ENCODE data around the gene GLT8D2. TPM values are rescaled to one million over a fixed set of nuclear protein-coding genes. Genes with fewer than 3 reads are reported as not detected.
"Not testable (repeated sequence)": the region's sequence is repeated elsewhere in the genome, so short reads cannot be mapped to it uniquely, and the experiment has no call there.

Gene GLT8D2
- total RNA-seq, 1 donor from 2014 or later, result 45.4 TPM

- no peak overlapping the region for H3K27ac Mint-ChIP-seq (ENCODE audit: unreplicated experiment)
- peaks cover 9% of the 10 kb centered on the region for H3K36me3 Mint-ChIP-seq (ENCODE audit: unreplicated experiment)
- no peak overlapping the region for H3K4me3 Mint-ChIP-seq (ENCODE audit: unreplicated experiment)
- TF ChIP-seq CTCF (IDR thresholded peaks at IDR 0.05), result no peak
- no peak for DNase-seq (ENCODE audit: extremely low spot score, unreplicated experiment)
- peaks cover 5% of the 10 kb centered on the region for H3K9me3 Mint-ChIP-seq (ENCODE audit: unreplicated experiment)
- peaks cover 47% of the 10 kb centered on the region for H3K4me1 Mint-ChIP-seq (ENCODE audit: unreplicated experiment)
- no peaks in the 10 kb centered on the region for H3K27me3 Mint-ChIP-seq (ENCODE audit: unreplicated experiment)
Measured at GRCh38 chr12:104046306-104046705, 3.7 kb downstream of the GLT8D2 start.

- no peak for DNase-seq (ENCODE audit: extremely low spot score, unreplicated experiment)
- no peaks in the 10 kb centered on the region for H3K27me3 Mint-ChIP-seq (ENCODE audit: unreplicated experiment)
- peaks cover 34% of the 10 kb centered on the region for H3K4me1 Mint-ChIP-seq (ENCODE audit: unreplicated experiment)
- peaks cover 5% of the 10 kb centered on the region for H3K9me3 Mint-ChIP-seq (ENCODE audit: unreplicated experiment)
- no peak for TF ChIP-seq CTCF (IDR thresholded peaks at IDR 0.05)
- no peak overlapping the region for H3K27ac Mint-ChIP-seq (ENCODE audit: unreplicated experiment)
- H3K36me3 Mint-ChIP-seq (ENCODE audit: unreplicated experiment), result peaks cover 9% of the 10 kb centered on the region
- no peak overlapping the region for H3K4me3 Mint-ChIP-seq (ENCODE audit: unreplicated experiment)
Measured at GRCh38 chr12:104044158-104044557, 5.8 kb downstream of the GLT8D2 start.

- H3K27ac Mint-ChIP-seq (ENCODE audit: unreplicated experiment), result no peak overlapping the region
- peaks cover 9% of the 10 kb centered on the region for H3K36me3 Mint-ChIP-seq (ENCODE audit: unreplicated experiment)
Measured at GRCh38 chr12:104042580-104042979, 7.4 kb downstream of the GLT8D2 start.

GRCh38 chr12:104039769-104040168 lies 10.2 kb downstream of the GLT8D2 start:
- Mint-ChIP-seq H3K9me3 (ENCODE audit: unreplicated experiment) (peaks cover 15% of the 10 kb centered on the region), H3K36me3 (ENCODE audit: unreplicated experiment) (peaks cover 18% of the 10 kb centered on the region)
- not testable (repeated sequence) for H3K27ac Mint-ChIP-seq (ENCODE audit: unreplicated experiment); H3K4me3 Mint-ChIP-seq (ENCODE audit: unreplicated experiment); H3K4me1 Mint-ChIP-seq (ENCODE audit: unreplicated experiment); H3K27me3 Mint-ChIP-seq (ENCODE audit: unreplicated experiment); DNase-seq (ENCODE audit: extremely low spot score, unreplicated experiment)

More at GRCh38 chr12:104042580-104042979, 7.4 kb downstream of the GLT8D2 start:
- peaks cover 5% of the 10 kb centered on the region for H3K9me3 Mint-ChIP-seq (ENCODE audit: unreplicated experiment)
- no peak for DNase-seq (ENCODE audit: extremely low spot score, unreplicated experiment)
- no peaks in the 10 kb centered on the region for H3K27me3 Mint-ChIP-seq (ENCODE audit: unreplicated experiment)
- H3K4me3 Mint-ChIP-seq (ENCODE audit: unreplicated experiment), result no peak overlapping the region
- no peak for TF ChIP-seq CTCF (IDR thresholded peaks at IDR 0.05)
- peaks cover 19% of the 10 kb centered on the region for H3K4me1 Mint-ChIP-seq (ENCODE audit: unreplicated experiment)

GRCh38 chr12:104036143-104036542 lies 13.8 kb downstream of the GLT8D2 start:
- not testable (repeated sequence) for H3K4me3 Mint-ChIP-seq (ENCODE audit: unreplicated experiment); H3K27ac Mint-ChIP-seq (ENCODE audit: unreplicated experiment); H3K27me3 Mint-ChIP-seq (ENCODE audit: unreplicated experiment); H3K36me3 Mint-ChIP-seq (ENCODE audit: unreplicated experiment); H3K4me1 Mint-ChIP-seq (ENCODE audit: unreplicated experiment); DNase-seq (ENCODE audit: extremely low spot score, unreplicated experiment)
- peaks cover 10% of the 10 kb centered on the region for H3K9me3 Mint-ChIP-seq (ENCODE audit: unreplicated experiment)

- not testable (repeated sequence) for H3K27me3 Mint-ChIP-seq (ENCODE audit: unreplicated experiment); H3K9me3 Mint-ChIP-seq (ENCODE audit: unreplicated experiment); DNase-seq (ENCODE audit: extremely low spot score, unreplicated experiment); H3K27ac Mint-ChIP-seq (ENCODE audit: unreplicated experiment); H3K36me3 Mint-ChIP-seq (ENCODE audit: unreplicated experiment); H3K4me1 Mint-ChIP-seq (ENCODE audit: unreplicated experiment); H3K4me3 Mint-ChIP-seq (ENCODE audit: unreplicated experiment)
Measured at GRCh38 chr12:104030596-104030995, 19.4 kb downstream of the GLT8D2 start.

All from osteocyte (in vitro differentiated cells).